GM12892 (cell line): ENCODE data around the gene SPATA33.

Experiments used
- POLR2A ChIP-seq: IDR thresholded peaks from 2 replicates; pipeline ENCODE4 v1.6.1; 2011; ENCODE audit warnings: low read depth, low read length, control low read depth
- POLR2AphosphoS5 ChIP-seq: IDR thresholded peaks from 2 replicates; pipeline ENCODE4 v1.6.1; 2011; ENCODE audit warnings: low read depth, low read length, control low read depth

DNA sequence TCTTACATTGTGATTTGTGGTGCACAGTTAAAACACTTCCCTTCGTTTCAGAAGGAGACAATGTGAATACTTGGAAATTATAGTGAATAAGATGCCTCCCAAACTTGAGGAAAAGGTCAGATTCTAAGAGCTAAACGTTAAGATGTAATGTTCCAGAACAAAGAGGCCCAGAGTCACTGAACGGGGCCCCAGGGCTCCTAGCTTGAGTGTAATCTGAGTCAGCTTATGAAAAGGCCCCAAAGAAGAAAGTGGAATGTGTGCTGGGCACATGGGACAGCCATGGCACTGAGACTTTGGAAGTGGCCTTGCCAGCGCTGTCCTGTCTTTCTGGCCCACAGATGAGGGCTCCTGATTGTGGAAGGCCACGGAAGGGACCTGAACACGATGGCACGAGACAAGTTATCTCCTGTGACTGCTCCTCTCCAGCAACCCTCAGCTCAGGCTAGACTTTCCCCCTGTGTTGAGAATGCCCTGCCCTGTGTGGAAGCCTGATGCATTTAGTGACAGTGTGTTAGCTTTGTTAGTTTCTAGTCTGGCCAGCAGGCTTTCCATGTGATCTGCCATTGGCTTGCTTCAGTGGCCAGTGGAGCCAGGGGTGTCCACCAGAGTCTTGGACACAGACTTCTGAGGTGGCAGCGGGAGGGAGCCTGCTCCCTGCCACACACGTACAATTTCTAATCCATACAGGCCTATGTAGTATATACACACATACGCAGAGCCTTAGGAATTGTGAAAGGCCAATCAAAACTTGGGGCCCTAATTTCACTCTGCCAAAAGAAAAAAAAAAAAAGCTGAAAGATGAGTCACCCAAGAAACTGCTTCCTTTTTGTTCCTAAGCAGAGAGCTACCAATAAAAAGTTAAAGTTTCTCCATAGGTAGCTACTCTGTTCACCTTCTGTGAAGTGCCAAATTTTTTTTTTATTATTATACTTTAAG, 13.1 kb downstream of the SPATA33 start:
- no peak for TF ChIP-seq POLR2A
- no peak for TF ChIP-seq POLR2AphosphoS5
